Measurements from ENCODE around the gene ARL8B. TPM values are rescaled to one million over a fixed set of nuclear protein-coding genes. Genes with fewer than 3 reads are reported as not detected.

Gene ARL8B
- total and polyA plus RNA-seq, 2 donors (not counting 1 experiment from before 2014, with no cell fraction given): 74.8 to 98.4 TPM

DNA sequence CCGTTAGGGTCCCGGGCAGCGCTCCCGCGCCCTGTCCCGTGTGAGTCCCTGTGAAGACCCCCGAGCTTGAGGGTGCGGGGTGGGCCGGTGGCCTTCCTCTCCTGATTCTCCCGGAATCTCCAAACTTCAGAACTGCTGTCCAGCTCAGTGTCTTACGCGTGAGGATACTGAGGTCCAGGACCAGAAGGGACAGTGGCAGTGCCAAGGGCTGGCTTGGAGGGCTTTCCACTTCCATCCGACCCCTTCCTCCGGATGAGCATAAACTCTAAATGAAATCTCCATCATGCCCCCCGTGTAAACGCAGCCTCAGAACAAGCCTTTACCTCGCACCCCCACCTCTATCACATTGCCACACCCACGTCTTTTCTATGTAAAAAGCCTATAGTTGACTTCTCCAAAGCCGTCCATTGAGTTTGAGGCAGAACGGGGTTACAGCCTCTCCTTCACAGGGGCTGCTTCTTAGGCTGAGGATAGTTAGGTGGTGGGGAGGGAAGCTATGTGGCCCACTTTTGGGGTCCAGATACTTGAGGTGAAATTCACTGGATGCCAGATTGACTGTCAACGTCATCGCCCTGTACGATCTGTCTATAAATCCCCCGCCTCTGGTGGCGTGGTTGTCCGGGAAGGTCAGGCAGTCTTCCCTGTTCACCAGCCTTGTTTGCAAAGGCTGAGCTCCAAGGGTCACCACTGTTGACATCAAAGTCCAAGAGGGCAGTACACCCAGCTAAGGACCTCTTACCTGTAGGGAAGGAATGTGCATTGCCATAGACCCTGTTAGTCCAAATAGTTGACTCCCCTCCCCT lies 66.5 kb downstream of the ARL8B start:
- DNase-seq (ENCODE audit: low read depth in 2 of 2): peak; percentile 30 to 35
- H3K27me3 ChIP-seq (ENCODE audit: control insufficient read depth, insufficient read depth, low read length): no peaks in the 10 kb centered on the region
- H3K27ac ChIP-seq (ENCODE audit: insufficient read depth, low read length): peak overlapping the region; percentile 93
- H3K79me2 ChIP-seq (ENCODE audit: control insufficient read depth, insufficient read depth, low read length): peaks cover 50% of the 10 kb centered on the region
- no peak for TF ChIP-seq EZH2 (IDR thresholded peaks at IDR 0.05; ENCODE audit: low read length, missing control alignments)
- TF ChIP-seq, protein P1, sequence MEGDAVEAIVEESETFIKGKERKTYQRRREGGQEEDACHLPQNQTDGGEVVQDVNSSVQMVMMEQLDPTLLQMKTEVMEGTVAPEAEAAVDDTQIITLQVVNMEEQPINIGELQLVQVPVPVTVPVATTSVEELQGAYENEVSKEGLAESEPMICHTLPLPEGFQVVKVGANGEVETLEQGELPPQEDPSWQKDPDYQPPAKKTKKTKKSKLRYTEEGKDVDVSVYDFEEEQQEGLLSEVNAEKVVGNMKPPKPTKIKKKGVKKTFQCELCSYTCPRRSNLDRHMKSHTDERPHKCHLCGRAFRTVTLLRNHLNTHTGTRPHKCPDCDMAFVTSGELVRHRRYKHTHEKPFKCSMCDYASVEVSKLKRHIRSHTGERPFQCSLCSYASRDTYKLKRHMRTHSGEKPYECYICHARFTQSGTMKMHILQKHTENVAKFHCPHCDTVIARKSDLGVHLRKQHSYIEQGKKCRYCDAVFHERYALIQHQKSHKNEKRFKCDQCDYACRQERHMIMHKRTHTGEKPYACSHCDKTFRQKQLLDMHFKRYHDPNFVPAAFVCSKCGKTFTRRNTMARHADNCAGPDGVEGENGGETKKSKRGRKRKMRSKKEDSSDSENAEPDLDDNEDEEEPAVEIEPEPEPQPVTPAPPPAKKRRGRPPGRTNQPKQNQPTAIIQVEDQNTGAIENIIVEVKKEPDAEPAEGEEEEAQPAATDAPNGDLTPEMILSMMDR (conservative IDR thresholded peaks at IDR 0.05 in 1 of 2, IDR thresholded peaks at IDR 0.05 in 1 of 2; ENCODE audit: low read depth in 1 of 2, low read length in 2 of 2): no peak
- H3K4me1 ChIP-seq (ENCODE audit: control insufficient read depth, extremely low read depth, insufficient read depth, low read length): peaks cover 4% of the 10 kb centered on the region
- no peaks in the 10 kb centered on the region for H4K20me1 ChIP-seq (ENCODE audit: control insufficient read depth, extremely low read depth, insufficient read depth, low read length)
- H3K9me3 ChIP-seq (ENCODE audit: control insufficient read depth, insufficient read depth, low read depth, low read length): no peaks in the 10 kb centered on the region
- peak overlapping the region; percentile 74 for H3K4me2 ChIP-seq (ENCODE audit: extremely low read depth, insufficient read depth, low read length)
- peak overlapping the region; percentile 75 to 92 (median 90) for H3K4me3 ChIP-seq (replicated peaks in 1 of 4; ENCODE audit: control extremely low read depth in 1 of 4, insufficient read depth in 1 of 4, low read depth in 3 of 4, low read length in 4 of 4)
- no peaks in the 10 kb centered on the region for H3K36me3 ChIP-seq (ENCODE audit: control insufficient read depth, insufficient read depth, low read length)
- H2AFZ ChIP-seq (ENCODE audit: low read length): peak overlapping the region; percentile 9
- H3K9ac ChIP-seq (ENCODE audit: insufficient read depth, low read length): peak overlapping the region; percentile 93

DNA sequence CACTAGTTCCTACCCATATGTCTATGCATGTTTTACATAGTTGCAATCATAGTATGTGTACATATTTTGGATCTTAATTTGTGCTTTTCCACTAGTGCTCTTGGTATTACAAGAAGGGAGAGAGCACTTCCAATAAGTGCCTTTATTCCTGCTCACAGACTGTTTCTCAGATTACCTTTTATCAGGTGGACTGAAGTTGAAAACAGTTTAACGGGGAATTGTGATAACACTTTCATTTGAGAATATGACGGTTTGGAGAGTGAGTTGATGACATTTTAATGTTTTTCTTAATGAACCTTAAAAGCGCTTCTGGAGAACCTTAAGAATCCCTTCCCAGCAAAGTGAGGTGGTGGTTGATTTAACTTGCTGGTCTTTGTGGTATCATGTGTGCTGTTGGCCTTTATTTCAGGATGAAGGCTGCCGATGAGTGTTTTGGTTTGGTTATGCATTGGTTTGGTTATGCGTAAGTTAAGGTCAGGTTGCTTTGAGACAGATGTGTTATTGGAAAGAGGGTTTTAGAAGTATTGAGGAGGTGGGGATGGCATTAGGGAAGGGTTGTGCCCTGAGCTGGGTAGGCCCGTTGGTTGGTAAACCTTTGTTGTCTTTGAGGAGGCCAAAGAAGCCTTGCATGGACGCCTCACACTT lies 68.2 kb downstream of the ARL8B start:
- peaks cover 4% of the 10 kb centered on the region for H3K4me1 ChIP-seq (ENCODE audit: control insufficient read depth, extremely low read depth, insufficient read depth, low read length)
- H4K20me1 ChIP-seq (ENCODE audit: control insufficient read depth, extremely low read depth, insufficient read depth, low read length): no peaks in the 10 kb centered on the region
- TF ChIP-seq, protein P1 (conservative IDR thresholded peaks at IDR 0.05 in 1 of 2, IDR thresholded peaks at IDR 0.05 in 1 of 2; ENCODE audit: low read depth in 1 of 2, low read length in 2 of 2): no peak
- TF ChIP-seq EZH2 (IDR thresholded peaks at IDR 0.05; ENCODE audit: low read length, missing control alignments): no peak
- peak overlapping the region in 2 of 4 experiments; percentile 34 to 90 for H3K4me3 ChIP-seq (replicated peaks in 1 of 4; ENCODE audit: control extremely low read depth in 1 of 4, insufficient read depth in 1 of 4, low read depth in 3 of 4, low read length in 4 of 4)
- no peak overlapping the region for H3K9ac ChIP-seq (ENCODE audit: insufficient read depth, low read length)
- H3K79me2 ChIP-seq (ENCODE audit: control insufficient read depth, insufficient read depth, low read length): peaks cover 56% of the 10 kb centered on the region
- H3K27ac ChIP-seq (ENCODE audit: insufficient read depth, low read length): no peak overlapping the region
- H3K4me2 ChIP-seq (ENCODE audit: extremely low read depth, insufficient read depth, low read length): peak overlapping the region; percentile 56
- DNase-seq (ENCODE audit: low read depth in 2 of 2): no peak
- no peaks in the 10 kb centered on the region for H3K9me3 ChIP-seq (ENCODE audit: control insufficient read depth, insufficient read depth, low read depth, low read length)
- no peaks in the 10 kb centered on the region for H3K27me3 ChIP-seq (ENCODE audit: control insufficient read depth, insufficient read depth, low read length)
- H3K36me3 ChIP-seq (ENCODE audit: control insufficient read depth, insufficient read depth, low read length): no peaks in the 10 kb centered on the region
- H2AFZ ChIP-seq (ENCODE audit: low read length): no peak overlapping the region

DNA sequence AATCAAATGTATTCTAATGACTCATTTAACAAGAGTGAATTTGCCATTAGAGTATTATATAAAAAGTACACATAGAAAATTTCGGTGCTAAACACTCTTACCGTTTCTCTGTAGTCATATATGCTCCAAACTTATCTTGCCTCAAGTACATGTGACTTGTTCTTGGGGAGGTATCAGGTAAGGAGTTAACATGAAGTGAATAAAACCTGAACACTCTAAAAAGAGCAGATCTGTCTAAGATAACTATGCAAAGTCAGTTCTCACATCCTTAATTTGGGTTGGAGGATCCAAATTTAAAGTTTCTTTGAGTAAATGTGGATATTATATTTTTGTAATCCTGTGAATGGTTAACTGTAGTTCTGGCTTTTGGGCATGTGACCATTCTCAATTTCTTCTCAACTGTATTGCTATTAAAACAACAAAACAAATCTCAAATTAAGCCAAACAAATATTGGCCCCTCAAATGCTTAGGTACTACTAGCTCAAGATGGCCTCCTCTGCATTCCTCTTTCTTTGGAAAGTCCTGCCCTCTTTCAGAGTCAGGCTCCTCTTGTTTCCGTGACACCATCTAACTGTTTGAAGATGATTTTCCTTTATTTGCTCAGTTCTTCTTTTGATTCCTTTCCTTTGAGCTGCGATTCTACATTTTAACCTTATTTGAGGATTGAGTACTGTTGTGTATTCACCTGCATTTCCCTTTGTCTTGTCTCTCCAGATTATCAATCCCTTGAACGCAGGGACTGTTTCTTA lies 69.6 kb downstream of the ARL8B start:
- H3K4me1 ChIP-seq (ENCODE audit: control insufficient read depth, extremely low read depth, insufficient read depth, low read length): peaks cover 8% of the 10 kb centered on the region
- H3K79me2 ChIP-seq (ENCODE audit: control insufficient read depth, insufficient read depth, low read length): peaks cover 63% of the 10 kb centered on the region
- no peak overlapping the region for H3K4me3 ChIP-seq (replicated peaks in 1 of 4; ENCODE audit: control extremely low read depth in 1 of 4, insufficient read depth in 1 of 4, low read depth in 3 of 4, low read length in 4 of 4)
- no peaks in the 10 kb centered on the region for H3K9me3 ChIP-seq (ENCODE audit: control insufficient read depth, insufficient read depth, low read depth, low read length)
- no peak overlapping the region for H3K27ac ChIP-seq (ENCODE audit: insufficient read depth, low read length)
- no peak for TF ChIP-seq EZH2 (IDR thresholded peaks at IDR 0.05; ENCODE audit: low read length, missing control alignments)
- TF ChIP-seq, protein P1 (conservative IDR thresholded peaks at IDR 0.05 in 1 of 2, IDR thresholded peaks at IDR 0.05 in 1 of 2; ENCODE audit: low read depth in 1 of 2, low read length in 2 of 2): no peak
- DNase-seq (ENCODE audit: low read depth in 2 of 2): no peak
- no peak overlapping the region for H2AFZ ChIP-seq (ENCODE audit: low read length)
- no peaks in the 10 kb centered on the region for H3K27me3 ChIP-seq (ENCODE audit: control insufficient read depth, insufficient read depth, low read length)
- no peak overlapping the region for H3K9ac ChIP-seq (ENCODE audit: insufficient read depth, low read length)
- H4K20me1 ChIP-seq (ENCODE audit: control insufficient read depth, extremely low read depth, insufficient read depth, low read length): no peaks in the 10 kb centered on the region
- no peak overlapping the region for H3K4me2 ChIP-seq (ENCODE audit: extremely low read depth, insufficient read depth, low read length)
- no peaks in the 10 kb centered on the region for H3K36me3 ChIP-seq (ENCODE audit: control insufficient read depth, insufficient read depth, low read length)

Data from fibroblast of lung (primary cell).